SK-N-SH treated with all-trans-retinoic acid at 6 μM for 48 hours (cell line): ENCODE results near the gene TXK.

ENCODE experiments used
- ATAC-seq: fragments of 200-7000 bp; cut with Tn5 transposase; 3 replicates; pipeline ENCODE4 v1.9.1; 2020; ENCODE audit warnings: mild to moderate bottlenecking, moderate library complexity
- ARNTL ChIP-seq: fragments of 450-650 bp; formaldehyde crosslinking; IDR thresholded peaks from 2 replicates; pipeline ENCODE4 v1.5.0; 2020; ENCODE audit warnings: low read depth, mild to moderate bottlenecking, moderate library complexity, borderline replicate concordance
- BACH2 ChIP-seq: fragments of 250-450 bp; sonication (Bioruptor Pico); IDR thresholded peaks from 2 replicates; pipeline ENCODE4 v1.9.0; 2021; ENCODE audit warnings: mild to moderate bottlenecking, borderline replicate concordance
- CSDC2 ChIP-seq: fragments of 250-450 bp; sonication (Bioruptor Pico); IDR thresholded peaks from 2 replicates; pipeline ENCODE4 v1.5.0; 2020; ENCODE audit warnings: mild to moderate bottlenecking, moderate library complexity
- ESRRG ChIP-seq: fragments of 250-450 bp; sonication (Bioruptor Pico); IDR thresholded peaks from 2 replicates; pipeline ENCODE4 v1.6.1; 2021; ENCODE audit warnings: mild to moderate bottlenecking
- GLIS3 ChIP-seq: fragments of 250-450 bp; sonication (Bioruptor Pico); IDR thresholded peaks from 2 replicates; pipeline ENCODE4 v1.5.0; 2020; ENCODE audit warnings: mild to moderate bottlenecking, moderate library complexity
- ISL1 ChIP-seq: fragments of 250-450 bp; sonication (Bioruptor Pico); IDR thresholded peaks from 2 replicates; pipeline ENCODE4 v2.1.2; 2022; ENCODE audit warnings: mild to moderate bottlenecking, moderate library complexity
- OSR1 ChIP-seq: fragments of 250-450 bp; sonication (Bioruptor Pico); IDR thresholded peaks from 2 replicates; pipeline ENCODE4 v1.8.0; 2022; ENCODE audit warnings: moderate library complexity, mild to moderate bottlenecking, inconsistent platforms
- PPARA ChIP-seq: fragments of 250-450 bp; sonication (Bioruptor Pico); IDR thresholded peaks from 2 replicates; pipeline ENCODE4 v1.5.0; 2020; ENCODE audit warnings: mild to moderate bottlenecking, borderline replicate concordance
- RARB ChIP-seq: fragments of 250-450 bp; sonication (Bioruptor Pico); IDR thresholded peaks from 2 replicates; pipeline ENCODE4 v1.8.0; 2021; ENCODE audit warnings: mild to moderate bottlenecking, moderate library complexity
- SNAI2 ChIP-seq: fragments of 250-450 bp; sonication (Bioruptor Pico); IDR thresholded peaks from 2 replicates; pipeline ENCODE4 v1.5.0; 2020; ENCODE audit warnings: mild to moderate bottlenecking, moderate library complexity
- TCF4 ChIP-seq: fragments of 250-450 bp; sonication (Bioruptor Pico); IDR thresholded peaks from 2 replicates; pipeline ENCODE4 v1.8.0; 2021; ENCODE audit warnings: mild to moderate bottlenecking, moderate library complexity, borderline replicate concordance
- TOX ChIP-seq: fragments of 250-450 bp; sonication (Bioruptor Pico); IDR thresholded peaks from 2 replicates; pipeline ENCODE4 v1.8.0; 2021; ENCODE audit warnings: mild to moderate bottlenecking, moderate library complexity, borderline replicate concordance
- ZC3H10 ChIP-seq: fragments of 250-450 bp; sonication (Bioruptor Pico); IDR thresholded peaks from 2 replicates; pipeline ENCODE4 v1.5.1; 2021; ENCODE audit warnings: mild to moderate bottlenecking, moderate library complexity
- ZFP3 ChIP-seq: fragments of 250-450 bp; sonication (Bioruptor Pico); IDR thresholded peaks from 2 replicates; pipeline ENCODE4 v1.5.0; 2020; ENCODE audit warnings: mild to moderate bottlenecking, moderate library complexity
- ZFP30 ChIP-seq: fragments of 450-650 bp; formaldehyde crosslinking; IDR thresholded peaks from 2 replicates; pipeline ENCODE4 v1.5.0; 2022; ENCODE audit warnings: mild to moderate bottlenecking, moderate library complexity
- ZNF565 ChIP-seq: fragments of 450-650 bp; formaldehyde crosslinking; conservative IDR thresholded peaks from 2 replicates; pipeline ENCODE4 v1.5.0; 2020; ENCODE audit warnings: low read depth, mild to moderate bottlenecking, moderate library complexity
- ZNF8 ChIP-seq: fragments of 450-650 bp; formaldehyde crosslinking; IDR thresholded peaks from 2 replicates; pipeline ENCODE4 v1.5.0; 2020; ENCODE audit warnings: mild to moderate bottlenecking, moderate library complexity
- TF ChIP-seq, protein P1 (sequence below): fragments of 250-450 bp; sonication (Bioruptor Pico); IDR thresholded peaks from 2 replicates; pipeline ENCODE4 v1.8.0; 2021; ENCODE audit warnings: low read depth, mild to moderate bottlenecking, moderate library complexity, borderline replicate concordance
- TF ChIP-seq, protein P2 (sequence below): fragments of 250-450 bp; sonication (Bioruptor Pico); IDR thresholded peaks from 2 replicates; pipeline ENCODE4 v1.8.0; 2020; ENCODE audit warnings: mild to moderate bottlenecking, moderate library complexity, borderline replicate concordance
- TF ChIP-seq, protein P3 (sequence below): fragments of 250-450 bp; sonication (Bioruptor Pico); IDR thresholded peaks from 2 replicates; pipeline ENCODE4 v1.5.1; 2020; ENCODE audit warnings: low read depth, mild to moderate bottlenecking, moderate library complexity
- TF ChIP-seq, protein P4 (sequence below): fragments of 250-450 bp; sonication (Bioruptor Pico); IDR thresholded peaks from 2 replicates; pipeline ENCODE4 v1.5.0; 2020; ENCODE audit warnings: mild to moderate bottlenecking, moderate library complexity

TXK gene

DNA sequence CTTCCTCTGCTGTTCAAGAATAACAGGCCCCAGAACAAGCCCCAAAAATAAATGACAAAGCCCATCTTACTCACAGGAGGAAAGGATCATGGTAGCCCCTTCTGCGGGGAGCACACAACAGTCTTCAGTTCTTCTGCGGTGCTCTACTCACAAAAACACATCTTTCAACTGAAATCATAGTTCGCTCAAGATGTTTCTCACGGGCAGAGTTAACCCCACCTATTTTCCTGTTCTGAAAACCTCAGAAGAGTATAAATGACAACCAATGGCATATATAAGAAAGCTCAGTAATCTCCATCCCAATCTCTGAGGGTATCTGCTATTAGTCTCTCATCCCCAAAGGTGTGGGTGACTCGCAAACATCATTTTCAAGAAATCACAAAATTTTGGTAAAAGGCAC, at the start of gene TXK:
TXK (minus strand) TSS at position 170 of the 400 bp plus-strand sequence; CDS start at position 90, 80 bp downstream.
- ATAC-seq, result no peak
- TF ChIP-seq, protein P1, sequence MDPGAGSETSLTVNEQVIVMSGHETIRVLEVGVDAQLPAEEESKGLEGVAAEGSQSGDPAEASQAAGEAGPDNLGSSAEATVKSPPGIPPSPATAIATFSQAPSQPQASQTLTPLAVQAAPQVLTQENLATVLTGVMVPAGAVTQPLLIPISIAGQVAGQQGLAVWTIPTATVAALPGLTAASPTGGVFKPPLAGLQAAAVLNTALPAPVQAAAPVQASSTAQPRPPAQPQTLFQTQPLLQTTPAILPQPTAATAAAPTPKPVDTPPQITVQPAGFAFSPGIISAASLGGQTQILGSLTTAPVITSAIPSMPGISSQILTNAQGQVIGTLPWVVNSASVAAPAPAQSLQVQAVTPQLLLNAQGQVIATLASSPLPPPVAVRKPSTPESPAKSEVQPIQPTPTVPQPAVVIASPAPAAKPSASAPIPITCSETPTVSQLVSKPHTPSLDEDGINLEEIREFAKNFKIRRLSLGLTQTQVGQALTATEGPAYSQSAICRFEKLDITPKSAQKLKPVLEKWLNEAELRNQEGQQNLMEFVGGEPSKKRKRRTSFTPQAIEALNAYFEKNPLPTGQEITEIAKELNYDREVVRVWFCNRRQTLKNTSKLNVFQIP (CRISPR knock-in tag), result no peak
- TF ChIP-seq ARNTL (CRISPR knock-in tag) (no peak), CSDC2 (no peak), OSR1 (CRISPR knock-in tag) (no peak), ZNF8 (CRISPR knock-in tag) (no peak), ZFP30 (CRISPR knock-in tag) (no peak), RARB (CRISPR knock-in tag) (no peak), ESRRG (CRISPR knock-in tag) (no peak), ZNF565 (no peak), BACH2 (CRISPR knock-in tag) (no peak), ISL1 (no peak), GLIS3 (no peak), ZC3H10 (CRISPR knock-in tag) (no peak), TCF4 (no peak)
- TF ChIP-seq, protein P2, sequence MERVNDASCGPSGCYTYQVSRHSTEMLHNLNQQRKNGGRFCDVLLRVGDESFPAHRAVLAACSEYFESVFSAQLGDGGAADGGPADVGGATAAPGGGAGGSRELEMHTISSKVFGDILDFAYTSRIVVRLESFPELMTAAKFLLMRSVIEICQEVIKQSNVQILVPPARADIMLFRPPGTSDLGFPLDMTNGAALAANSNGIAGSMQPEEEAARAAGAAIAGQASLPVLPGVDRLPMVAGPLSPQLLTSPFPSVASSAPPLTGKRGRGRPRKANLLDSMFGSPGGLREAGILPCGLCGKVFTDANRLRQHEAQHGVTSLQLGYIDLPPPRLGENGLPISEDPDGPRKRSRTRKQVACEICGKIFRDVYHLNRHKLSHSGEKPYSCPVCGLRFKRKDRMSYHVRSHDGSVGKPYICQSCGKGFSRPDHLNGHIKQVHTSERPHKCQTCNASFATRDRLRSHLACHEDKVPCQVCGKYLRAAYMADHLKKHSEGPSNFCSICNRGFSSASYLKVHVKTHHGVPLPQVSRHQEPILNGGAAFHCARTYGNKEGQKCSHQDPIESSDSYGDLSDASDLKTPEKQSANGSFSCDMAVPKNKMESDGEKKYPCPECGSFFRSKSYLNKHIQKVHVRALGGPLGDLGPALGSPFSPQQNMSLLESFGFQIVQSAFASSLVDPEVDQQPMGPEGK (CRISPR knock-in tag), result no peak
- TF ChIP-seq, protein P3, sequence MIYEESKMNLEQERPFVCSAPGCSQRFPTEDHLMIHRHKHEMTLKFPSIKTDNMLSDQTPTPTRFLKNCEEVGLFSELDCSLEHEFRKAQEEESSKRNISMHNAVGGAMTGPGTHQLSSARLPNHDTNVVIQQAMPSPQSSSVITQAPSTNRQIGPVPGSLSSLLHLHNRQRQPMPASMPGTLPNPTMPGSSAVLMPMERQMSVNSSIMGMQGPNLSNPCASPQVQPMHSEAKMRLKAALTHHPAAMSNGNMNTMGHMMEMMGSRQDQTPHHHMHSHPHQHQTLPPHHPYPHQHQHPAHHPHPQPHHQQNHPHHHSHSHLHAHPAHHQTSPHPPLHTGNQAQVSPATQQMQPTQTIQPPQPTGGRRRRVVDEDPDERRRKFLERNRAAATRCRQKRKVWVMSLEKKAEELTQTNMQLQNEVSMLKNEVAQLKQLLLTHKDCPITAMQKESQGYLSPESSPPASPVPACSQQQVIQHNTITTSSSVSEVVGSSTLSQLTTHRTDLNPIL (CRISPR knock-in tag), result no peak
- TF ChIP-seq, protein P4, sequence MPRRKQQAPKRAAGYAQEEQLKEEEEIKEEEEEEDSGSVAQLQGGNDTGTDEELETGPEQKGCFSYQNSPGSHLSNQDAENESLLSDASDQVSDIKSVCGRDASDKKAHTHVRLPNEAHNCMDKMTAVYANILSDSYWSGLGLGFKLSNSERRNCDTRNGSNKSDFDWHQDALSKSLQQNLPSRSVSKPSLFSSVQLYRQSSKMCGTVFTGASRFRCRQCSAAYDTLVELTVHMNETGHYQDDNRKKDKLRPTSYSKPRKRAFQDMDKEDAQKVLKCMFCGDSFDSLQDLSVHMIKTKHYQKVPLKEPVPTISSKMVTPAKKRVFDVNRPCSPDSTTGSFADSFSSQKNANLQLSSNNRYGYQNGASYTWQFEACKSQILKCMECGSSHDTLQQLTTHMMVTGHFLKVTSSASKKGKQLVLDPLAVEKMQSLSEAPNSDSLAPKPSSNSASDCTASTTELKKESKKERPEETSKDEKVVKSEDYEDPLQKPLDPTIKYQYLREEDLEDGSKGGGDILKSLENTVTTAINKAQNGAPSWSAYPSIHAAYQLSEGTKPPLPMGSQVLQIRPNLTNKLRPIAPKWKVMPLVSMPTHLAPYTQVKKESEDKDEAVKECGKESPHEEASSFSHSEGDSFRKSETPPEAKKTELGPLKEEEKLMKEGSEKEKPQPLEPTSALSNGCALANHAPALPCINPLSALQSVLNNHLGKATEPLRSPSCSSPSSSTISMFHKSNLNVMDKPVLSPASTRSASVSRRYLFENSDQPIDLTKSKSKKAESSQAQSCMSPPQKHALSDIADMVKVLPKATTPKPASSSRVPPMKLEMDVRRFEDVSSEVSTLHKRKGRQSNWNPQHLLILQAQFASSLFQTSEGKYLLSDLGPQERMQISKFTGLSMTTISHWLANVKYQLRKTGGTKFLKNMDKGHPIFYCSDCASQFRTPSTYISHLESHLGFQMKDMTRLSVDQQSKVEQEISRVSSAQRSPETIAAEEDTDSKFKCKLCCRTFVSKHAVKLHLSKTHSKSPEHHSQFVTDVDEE (CRISPR knock-in tag), result no peak
- TF ChIP-seq, all 23 proteins: peak for 0

DNA sequence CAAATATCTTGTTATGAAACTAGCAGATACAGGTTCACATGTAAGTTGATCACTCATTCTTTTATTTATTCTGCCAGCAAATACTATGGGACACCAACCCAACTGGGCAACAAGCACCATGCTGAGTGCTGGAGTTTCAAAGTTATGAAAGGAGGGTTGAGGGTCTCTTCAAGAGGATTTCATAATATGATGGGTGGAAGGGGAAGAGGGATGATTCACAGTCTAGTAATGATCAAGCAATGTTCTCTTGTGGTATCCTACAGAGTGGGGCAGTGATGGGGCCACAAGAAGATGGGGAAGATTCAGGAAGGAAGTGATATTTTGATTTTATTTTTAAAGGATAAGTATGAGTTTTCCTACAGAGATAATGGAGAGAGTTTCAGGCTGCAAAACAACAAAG, 46.2 kb upstream of the TXK start:
- ATAC-seq, result no peak
- TF ChIP-seq ESRRG (CRISPR knock-in tag) (no peak), ZFP3 (no peak), OSR1 (CRISPR knock-in tag) (no peak), ARNTL (CRISPR knock-in tag) (no peak), RARB (CRISPR knock-in tag) (no peak), CSDC2 (no peak), TOX (CRISPR knock-in tag) (no peak), ZFP30 (CRISPR knock-in tag) (no peak), TCF4 (no peak), ZNF8 (CRISPR knock-in tag) (no peak), SNAI2 (CRISPR knock-in tag) (no peak), PPARA (CRISPR knock-in tag) (no peak), GLIS3 (no peak)
- TF ChIP-seq, protein P1 (CRISPR knock-in tag), result no peak
- TF ChIP-seq, protein P2 (CRISPR knock-in tag), result no peak
- TF ChIP-seq, protein P4 (CRISPR knock-in tag), result no peak
- TF ChIP-seq, protein P3 (CRISPR knock-in tag), result no peak
